Tibial nerve (tissue), 4 donors: ENCODE data around the gene MANSC1.

ENCODE experiments used
- CTCF ChIP-seq, 5 experiments: fragments of 200-600 bp in 3 of 5; fragments of 450-650 bp in 2 of 5; sonication (generic) in 3 of 5; IDR thresholded peaks; one replicate each; pipeline ENCODE4 v1.5.1; 2016 to 2019; ENCODE audit warnings: antibody characterized with exemption in 5 of 5, mild to moderate bottlenecking in 3 of 5, moderate library complexity in 2 of 5
- EP300 ChIP-seq, 2 donors: sonication (generic); formaldehyde crosslinking; IDR thresholded peaks; one replicate each; pipeline ENCODE4 v1.6.1; 2017; ENCODE audit warnings: antibody characterized with exemption in 2 of 2, mild to moderate bottlenecking in 1 of 2
- POLR2A ChIP-seq, 2 donors: fragments of 450-650 bp; IDR thresholded peaks; one replicate each; pipeline ENCODE4 v1.6.1; 2017; ENCODE audit warnings: antibody characterized with exemption in 2 of 2, mild to moderate bottlenecking in 2 of 2, moderate library complexity in 2 of 2

GRCh38 chr12:12372946-12373722 lies 23.1 kb upstream of the MANSC1 start:
- TF ChIP-seq CTCF (IDR thresholded peaks at IDR 0.05) (no peak), POLR2A (IDR thresholded peaks at IDR 0.05) (no peak), EP300 (IDR thresholded peaks at IDR 0.05) (no peak)
